ENCODE results near the gene FOXP1.

Gene FOXP1

DNA sequence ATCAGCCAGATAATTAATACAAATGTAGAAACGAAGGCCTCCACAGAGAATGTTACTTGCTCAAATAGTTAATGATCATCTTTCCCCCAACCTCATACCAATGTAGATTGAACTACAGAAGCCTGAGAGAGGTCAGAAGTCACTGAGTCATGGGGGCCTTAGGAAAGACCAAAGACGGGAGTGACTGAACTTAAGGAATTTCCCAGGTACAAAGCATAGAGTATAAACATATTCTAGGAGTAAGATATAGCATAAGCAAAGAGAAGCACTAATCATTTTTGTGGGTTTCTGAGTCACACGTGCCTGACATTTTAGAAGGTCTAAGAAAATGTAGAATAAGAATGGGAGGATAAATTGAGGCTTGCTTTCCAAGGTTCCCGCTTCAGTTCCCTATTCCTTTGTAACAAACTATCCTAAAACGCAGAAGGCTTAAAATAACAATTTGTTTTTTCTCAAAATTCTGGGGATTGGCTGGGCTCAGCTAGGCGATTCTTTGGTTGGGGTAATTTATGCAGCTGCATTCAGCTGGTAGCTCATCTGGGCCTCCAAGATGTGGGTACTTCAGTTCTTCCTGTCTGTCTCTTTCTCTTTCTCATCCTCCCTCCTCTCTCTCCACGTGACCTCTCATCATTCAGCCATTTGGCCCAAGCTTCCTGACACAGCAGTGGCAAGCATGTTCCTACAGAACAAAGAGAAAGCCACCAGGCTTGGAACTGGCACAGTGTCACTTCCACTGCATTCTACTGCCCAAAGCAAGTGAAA, 422.6 kb downstream of the FOXP1 start:
- DNase-seq = no peak

DNA sequence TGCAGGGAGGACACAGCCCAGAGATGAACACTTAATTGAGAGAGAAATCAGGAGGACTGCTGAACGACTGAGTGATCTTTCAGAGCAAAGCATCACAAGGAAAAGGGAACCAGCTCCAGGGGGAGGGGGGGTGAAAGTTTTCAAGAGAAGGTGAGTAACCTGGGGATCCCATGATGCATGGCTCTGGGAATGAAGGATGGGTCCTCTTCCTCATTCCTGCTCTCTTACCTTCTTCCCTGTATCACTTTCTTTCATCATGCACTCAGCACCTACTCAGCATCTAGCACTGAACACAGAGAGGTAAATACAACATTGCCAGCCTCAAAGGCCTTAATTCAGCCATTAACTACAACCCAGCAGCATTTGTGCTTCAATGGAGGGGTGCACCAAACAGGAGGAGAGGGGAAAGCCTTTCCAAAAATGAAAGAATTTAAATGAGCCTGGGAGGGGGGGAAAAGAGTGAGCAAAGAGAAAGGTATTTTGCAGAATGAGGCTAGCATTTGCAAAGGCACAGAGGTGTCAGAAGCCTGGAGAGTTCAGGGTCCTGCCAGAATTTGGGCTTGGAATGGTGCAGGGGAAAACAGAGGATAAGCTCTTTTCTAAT, 427.4 kb downstream of the FOXP1 start:
- no peak for DNase-seq

DNA sequence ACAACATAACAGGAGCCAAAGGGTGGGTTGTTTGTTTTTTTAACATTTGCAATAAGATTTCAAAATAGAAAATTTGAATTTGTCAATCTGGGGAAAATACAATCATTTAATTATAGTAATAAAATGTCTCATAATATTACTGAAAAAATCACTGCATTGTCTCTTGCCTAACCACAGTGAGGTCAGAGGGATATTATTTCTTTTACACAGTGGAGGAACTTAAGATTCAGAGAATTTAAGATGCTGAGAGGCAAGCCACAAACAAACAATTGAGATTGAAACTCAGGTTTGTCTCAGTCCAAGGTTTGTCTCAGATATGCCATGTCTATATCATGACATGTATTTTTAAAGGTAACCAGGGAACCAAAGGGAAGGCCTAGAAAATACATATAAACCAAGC, 428.7 kb downstream of the FOXP1 start:
- DNase-seq = no peak

DNA sequence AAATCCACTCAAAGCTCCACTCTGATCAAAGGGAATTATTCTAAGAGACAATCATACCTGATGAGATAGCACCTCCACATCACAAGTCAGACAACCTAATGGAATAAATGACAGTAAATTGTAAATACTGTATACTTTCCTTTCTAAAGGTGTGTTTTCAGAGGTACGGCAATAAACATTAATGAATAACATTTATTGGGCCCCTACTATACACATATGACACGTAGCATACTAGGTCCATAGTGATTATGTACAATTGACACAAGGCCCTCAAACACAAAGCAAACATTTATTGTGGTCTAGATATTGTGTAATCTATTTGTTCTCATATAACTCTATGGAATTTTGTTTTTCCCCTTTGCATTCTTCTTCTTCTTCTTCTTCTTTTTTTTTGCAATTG, 429.8 kb downstream of the FOXP1 start:
- DNase-seq = no peak

DNA sequence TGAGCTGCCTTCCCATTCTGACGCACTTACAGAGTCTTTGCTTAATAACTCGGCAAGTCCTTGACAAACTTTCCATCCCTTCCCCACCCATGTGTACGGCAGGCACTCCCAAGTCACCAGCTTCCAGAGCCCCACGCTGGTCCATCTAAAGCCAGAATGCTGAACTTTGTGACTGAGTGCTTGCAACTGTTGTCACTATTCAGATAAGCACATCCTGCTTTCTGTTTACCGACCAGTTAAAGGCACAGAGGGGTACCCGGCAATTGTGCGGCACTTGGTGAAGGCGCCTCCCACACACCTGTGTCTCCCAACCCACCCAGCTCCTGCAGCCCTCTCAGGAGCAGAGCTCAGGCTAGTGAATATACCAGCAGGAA, 430.6 kb downstream of the FOXP1 start:
- DNase-seq = no peak

DNA sequence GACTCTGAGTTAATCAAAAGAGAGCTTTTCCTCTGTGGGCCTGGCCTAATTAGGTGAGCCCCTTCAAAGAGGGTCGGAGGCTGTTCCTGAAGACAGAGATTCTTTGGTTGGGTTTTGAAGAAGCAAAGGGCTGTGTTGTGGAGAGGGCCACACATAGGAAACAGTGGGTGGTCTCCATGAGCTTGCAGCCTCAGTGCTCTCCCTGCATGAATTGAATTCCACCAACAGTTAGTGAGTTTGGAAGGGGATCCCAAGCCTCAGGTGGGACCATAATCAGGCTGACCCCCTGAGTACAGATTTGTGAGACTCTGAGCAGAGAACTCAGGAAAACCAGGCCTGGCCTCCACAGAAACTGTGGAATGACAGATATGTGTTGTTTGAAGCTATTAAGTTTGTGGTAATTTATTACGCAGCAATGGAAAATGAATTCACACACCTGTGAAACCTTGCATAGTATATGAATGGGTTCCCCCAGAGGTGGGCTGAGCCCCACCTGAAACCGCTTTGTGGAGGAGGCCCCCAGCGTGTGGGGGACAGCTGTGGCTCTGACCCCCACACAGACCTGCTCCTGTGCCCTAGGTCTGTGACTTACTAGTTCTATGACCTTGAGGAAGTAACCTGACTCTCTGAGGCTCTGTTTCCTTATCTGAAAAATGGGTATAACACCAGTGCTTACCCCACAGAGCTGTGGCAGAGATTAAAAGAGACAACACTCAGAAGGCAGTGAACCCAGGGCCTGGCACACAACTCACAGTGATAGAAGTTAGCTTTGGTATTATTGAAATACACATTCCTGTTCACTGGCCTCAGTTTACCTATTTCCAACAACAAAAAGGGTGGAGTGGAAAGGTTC, 431.3 kb downstream of the FOXP1 start:
- DNase-seq = no peak

DNA sequence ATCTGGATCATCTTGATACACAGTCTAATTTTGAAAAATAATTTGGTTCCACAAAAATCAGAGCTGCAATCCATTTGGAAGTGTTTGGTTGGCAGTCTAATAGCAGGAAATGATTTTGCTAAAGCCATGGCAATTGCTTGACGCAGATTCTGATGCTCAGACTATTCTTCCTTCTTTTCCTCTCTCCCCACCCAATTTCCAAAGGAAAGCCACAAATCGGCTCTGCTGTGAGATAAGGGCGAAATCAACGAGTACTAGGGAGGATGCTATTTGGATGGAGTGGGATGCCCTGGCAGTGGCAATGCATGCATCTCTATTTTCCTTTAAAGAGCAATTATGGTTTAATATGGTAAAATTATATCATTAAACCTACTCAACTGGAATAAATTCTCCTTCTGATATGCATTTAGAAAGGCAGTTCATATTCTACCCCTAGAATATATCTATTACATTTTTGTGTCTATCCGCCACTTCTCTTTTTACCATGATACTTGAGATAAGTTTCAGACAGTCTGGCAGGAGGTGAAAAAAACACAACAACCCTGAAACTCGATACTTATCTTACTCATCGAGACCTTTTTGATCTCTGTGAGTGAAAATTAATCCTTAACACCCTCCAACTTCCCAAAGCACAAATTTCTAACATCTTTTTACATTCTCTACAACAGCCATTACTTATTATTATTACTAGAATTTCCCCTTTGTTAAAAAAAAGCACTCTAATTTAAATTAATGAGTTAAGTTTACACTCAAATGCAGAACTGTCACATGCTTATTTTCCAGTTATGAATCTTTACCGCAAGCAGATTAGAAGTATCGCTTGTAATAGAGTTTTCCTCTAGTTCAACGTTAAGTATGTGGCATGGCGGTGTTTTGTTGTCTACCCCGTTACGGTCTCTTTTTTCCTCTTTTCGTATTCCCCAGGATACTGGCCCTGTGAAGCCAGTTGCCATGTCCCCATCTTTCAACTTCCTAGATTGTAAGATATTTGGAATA, 433.3 kb downstream of the FOXP1 start:
- no peak for DNase-seq

DNA sequence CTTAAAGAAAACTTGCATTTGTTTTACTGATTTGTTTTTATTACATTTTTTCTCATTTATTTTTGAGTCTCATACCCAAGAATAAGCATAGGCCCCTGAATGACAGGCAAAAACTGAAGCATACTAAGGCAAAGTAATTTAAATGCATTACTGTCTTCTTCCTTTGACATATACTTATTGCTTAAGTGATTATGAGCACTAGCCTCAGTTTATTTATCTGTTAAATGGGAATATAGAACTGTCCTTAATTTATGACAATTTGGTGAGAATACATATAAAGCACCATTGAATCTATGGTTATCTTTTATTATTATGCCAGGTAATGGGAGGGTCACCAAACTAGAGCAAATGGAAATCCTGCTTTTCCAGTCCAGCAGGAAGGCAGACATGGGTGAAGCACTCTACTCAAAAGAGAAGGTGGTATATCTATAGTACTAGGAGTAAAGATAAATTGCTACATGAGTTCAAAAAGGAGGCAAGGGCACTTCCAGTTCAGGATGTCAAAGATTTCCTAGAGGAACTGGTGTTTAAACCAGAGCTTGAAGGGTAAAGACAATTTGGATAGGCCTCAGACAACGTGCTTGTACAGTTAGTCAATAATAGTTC, 435.0 kb downstream of the FOXP1 start:
- no peak for DNase-seq

DNA sequence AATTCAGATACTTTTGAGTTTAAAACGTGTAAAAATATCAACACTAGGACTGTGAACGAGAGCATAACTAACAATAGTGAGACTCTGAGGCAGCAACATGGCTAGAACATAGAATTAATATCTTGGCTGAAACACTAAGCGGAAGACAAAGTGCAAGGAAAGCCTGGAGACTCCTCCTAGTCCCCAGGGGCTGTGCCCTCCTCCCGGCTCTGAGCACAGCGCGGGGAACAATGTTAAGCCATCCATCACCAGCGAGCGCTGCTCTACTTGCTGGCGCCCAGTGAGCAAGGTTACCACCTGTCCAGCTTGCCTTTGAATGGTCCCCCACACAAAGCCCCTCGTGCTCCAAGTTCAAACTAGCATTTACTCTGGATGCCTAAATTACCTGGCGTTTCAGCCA, 436.9 kb downstream of the FOXP1 start:
- no peak for DNase-seq

DNA sequence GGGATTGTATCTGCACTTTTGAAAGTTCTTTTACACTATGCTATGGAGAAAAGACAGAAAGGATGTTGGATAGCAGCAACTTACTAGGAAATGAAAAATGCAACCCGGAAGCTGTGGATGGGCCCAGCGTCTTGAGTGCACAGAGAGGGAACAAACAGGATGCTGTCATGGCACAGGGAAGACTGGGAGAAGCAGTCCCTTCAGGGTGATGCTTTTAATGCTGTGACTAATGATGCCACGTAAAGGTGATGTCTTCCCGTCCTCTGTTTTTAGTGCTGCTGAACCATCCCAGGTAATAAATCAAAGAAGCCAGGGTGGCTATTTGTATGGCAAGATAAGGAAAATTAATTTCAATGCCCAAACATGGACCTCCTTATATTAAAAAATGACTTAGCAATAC, 437.6 kb downstream of the FOXP1 start:
- DNase-seq = no peak

DNA sequence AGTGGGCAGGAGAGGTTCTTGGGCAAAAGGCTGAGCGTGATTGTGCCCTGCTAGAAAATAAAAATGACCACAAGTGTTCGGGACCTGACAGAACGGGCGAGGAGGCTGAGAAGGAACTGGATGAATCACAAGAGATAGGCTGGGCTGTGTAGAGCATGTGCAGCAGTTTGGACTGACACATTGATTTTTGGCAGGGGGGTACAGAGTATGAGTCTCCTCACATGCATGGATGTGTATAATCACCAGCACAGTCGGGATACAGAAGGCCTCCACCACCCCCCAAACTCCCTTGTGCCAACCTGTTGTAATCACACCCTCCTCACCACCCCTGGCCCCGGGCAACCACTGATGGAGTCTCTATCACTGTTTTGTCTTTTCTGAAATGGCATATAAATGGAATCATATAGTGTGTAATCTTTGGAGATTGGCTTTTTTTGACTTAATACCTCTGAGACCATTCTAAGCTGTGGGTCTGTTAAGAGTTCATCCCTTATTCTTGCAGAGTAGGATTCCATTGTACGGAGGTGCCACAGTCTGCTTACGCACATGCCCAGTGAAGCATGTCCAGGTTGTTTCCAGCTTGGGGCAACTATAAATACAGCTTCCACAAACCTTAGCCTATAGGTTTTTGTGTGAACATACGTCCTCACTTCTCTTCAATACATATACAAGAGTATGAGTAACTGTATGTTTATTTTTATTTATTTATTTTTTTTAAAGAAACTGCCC, 438.8 kb downstream of the FOXP1 start:
- DNase-seq = no peak

DNA sequence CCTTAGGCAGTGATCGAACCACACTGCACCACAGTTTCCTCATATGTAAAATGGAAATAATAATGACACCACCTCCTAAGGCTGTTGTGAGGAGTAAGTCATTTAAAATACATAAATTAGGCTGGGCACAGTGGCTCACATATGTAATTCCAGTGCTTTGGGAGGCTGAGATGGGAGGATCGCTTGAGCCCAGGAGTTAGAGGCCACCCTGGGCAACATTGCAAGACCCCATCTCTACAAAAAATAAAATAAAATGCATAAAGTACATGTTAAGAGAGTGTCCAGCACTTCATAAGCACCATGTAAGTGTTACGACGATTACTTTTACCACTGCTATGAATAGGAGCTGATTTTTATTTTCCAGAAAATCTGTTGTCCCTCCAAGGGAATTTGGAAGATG, 440.0 kb downstream of the FOXP1 start:
- no peak for DNase-seq

DNA sequence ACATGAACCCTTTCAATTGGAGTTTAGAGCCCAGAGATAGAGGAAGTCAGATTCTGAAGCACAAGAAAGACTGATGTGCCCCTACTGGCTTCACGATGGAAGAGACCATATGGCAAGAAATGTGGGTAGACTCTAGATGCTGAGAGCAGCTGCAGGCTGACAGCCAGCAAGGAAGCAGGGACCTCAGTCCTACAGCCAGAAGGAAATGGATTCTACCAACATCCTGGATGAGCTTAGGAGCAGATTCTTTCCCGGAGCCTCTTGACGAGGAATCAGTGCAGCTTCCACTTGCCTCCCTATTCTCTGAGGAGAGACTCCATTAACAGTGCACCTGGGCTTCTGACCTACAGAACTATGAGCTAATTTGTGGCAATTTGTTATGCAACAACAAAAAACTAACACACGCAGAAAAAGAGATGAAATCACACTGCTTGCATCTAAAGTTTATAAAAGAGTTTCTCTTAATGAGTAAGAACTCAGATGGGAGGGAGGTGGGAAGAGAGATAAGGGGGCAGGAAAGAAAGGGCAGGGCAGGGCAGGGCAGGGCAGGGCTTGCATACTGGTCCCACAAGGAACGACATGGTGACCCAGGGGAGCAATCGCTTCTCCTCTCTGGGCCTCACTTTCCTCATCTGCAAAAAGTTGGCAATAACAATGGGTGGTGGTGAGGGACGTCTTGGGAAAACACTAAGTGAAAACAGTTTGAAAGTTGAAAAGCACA, 440.9 kb downstream of the FOXP1 start:
- no peak for DNase-seq

DNA sequence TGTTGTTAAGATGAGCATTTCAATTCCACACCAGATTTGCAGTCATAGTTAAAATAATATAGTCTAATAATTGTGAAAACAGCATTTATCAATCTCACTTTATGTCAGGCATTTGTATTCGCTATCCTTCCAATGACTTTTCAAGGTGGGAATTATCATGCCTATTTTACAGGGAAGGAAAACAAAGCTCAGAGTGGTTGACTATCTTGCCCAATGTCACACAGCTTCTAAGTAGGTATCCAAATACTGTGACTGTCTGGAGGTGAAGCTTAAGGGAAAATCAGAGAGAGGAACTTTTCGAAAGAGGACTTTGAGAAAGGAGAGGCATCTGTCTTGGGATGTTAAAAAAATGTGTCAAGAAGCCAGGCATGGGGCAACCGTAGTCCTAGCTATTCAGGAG, 443.1 kb downstream of the FOXP1 start:
- DNase-seq = no peak

DNA sequence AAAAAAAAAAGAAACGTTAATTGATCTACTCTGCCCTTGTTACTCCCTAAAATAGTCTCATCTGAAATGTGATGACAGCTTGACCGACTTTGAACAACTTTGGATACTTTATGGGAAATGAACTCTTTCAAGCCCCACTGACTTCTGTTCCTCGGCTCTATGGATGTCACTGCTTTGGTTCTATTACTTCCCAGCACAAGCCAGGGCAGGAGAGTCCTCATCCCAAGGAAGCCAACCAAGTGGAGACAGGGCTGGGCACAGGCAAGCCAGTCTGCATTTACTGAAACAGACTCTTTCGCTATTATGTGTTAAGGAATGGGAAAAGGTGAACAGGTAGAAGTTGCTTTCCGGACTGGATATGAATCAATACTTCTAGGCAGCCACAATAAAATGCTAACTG, 444.0 kb downstream of the FOXP1 start:
- no peak for DNase-seq

DNA sequence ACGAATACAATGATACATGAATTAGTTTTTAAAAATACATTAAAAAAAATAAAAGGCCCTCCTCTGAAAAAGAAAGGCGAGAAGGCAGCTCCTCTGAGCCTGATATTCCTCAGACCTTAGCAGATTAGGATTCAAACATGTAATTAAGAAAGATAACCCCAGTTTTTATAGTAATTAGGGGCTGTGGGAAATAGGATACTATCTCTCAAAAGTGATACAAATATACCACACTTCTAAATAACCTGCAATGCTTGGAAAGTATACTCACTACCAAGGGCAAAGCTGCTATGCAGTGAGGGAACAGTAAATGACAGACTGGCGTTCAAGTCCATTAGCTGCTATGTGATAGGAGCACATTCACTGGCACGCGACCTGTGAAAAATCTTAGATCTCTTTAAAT, 445.1 kb downstream of the FOXP1 start:
- DNase-seq = no peak

DNA sequence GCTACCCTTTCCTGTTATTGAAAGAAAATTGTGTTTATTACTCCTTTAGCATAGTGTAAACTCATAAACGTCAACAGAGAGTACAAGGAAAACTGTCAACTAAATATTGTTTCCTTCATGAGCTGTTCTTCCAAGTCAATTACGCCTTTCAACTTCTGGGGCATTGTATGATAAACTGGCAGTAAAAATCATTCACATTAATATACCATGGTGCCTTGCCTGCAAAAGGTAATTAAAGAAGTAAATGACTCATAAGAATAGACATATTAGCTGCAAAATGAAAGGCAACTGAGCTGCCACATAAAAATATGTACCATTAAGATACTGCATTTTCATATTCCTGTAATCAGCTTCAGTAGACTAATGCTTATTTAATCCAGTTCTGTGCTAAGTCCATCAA, 447.3 kb downstream of the FOXP1 start:
- no peak for DNase-seq

DNA sequence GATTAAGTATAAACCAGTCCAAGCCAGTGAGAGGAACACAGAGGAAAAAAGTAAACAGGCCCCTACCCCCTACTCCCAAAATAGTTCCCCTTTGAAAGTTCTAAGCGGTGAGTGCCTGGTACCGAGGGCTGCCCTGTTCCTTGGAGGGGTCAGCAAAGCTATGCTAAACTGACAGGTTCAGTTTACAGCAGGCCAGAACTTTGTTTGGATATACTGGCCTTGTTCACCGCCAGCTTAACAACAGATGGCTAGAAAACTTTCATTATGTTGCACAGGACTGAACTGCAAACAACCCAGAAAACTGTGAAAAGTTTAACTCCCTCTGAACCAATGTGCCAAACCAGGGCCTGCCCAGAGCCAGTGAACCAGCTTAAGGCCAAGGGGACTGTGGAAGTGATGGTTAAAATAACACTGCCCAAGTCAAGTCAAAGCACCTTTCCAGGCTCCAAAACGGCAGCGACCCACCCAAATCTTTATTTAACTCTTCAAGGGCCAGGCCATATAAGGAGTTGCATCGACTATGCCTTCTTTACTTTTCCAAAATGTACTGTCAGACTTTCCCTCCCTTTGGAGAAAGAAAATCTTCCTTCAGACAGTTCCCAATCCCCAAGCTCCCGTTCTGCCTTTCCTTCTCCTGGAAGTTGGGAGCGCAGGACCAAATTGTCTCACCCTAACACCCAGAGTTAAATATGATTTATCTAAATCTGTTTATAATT, 448.0 kb downstream of the FOXP1 start:
- DNase-seq = no peak

DNA sequence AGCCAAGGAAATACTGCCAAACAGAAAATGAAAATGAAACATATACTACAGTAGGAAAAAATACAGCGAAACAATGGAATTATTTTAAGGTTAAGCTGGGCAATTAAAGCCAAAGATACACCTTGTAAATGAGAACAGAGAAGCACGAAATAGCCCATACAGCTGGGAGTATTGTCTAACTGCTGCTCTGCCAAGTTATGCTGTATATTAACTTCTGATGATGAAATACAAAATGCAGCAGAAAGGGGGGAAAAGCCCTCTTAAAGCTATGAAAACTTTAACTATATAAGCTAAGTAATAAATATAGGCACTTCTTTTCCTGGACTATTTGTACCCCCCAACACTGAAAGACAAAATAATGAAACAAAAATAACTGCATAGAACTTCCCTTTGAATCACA, 449.0 kb downstream of the FOXP1 start:
- no peak for DNase-seq

DNA sequence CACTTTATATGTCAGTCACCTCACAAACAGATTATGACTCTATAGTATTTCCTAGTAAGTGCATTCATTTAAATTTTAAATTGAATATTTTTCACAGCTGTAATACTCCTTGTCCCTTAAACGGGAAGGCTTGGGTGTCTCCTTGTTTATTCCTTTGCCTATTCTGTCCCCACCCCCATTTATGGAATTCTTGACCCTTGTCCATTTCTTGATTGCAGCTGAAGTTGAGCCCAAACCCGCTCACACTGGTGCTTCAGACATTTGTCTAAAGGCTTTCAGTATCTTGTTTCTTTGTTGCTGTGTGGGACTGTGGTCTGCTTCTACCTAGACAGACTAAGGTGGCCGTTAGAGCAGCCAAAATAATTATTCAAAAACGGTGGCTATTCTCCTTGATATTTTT, 449.7 kb downstream of the FOXP1 start:
- no peak for DNase-seq
